ENCODE results near the gene MMP25.

The MMP25 gene

GRCh38 chr16:3045758-3046640 lies at the start of gene MMP25:
TSS of gene MMP25 (plus strand) at chr16:3046561. CDS start at chr16:3046918, 357 bp downstream.
- DNase-seq, result no peak

GRCh38 chr16:2999929-3000328 lies 46.4 kb upstream of the MMP25 start:
- DNase-seq, result no peak

- no peak for DNase-seq
Observed at GRCh38 chr16:3000540-3000939, 45.8 kb upstream of the MMP25 start.

GRCh38 chr16:3001316-3001715 lies 45.0 kb upstream of the MMP25 start:
- no peak for DNase-seq

GRCh38 chr16:3003582-3004270 lies 42.6 kb upstream of the MMP25 start:
- DNase-seq, result peak; percentile 61

- DNase-seq, result no peak
Observed at GRCh38 chr16:3004319-3004718, 42.0 kb upstream of the MMP25 start.

GRCh38 chr16:3004781-3005284 lies 41.5 kb upstream of the MMP25 start:
- DNase-seq, result no peak

GRCh38 chr16:3007059-3007956 lies 39.1 kb upstream of the MMP25 start:
- DNase-seq, result no peak

- no peak for DNase-seq
Observed at GRCh38 chr16:3007957-3008689, 38.2 kb upstream of the MMP25 start.

GRCh38 chr16:3008690-3009037 lies 37.7 kb upstream of the MMP25 start:
- DNase-seq, result no peak

- DNase-seq, result no peak
Observed at GRCh38 chr16:3009568-3010390, 36.6 kb upstream of the MMP25 start.

- DNase-seq, result no peak
Observed at GRCh38 chr16:3010510-3010909, 35.9 kb upstream of the MMP25 start.

- DNase-seq, result no peak
Observed at GRCh38 chr16:3012246-3012645, 34.1 kb upstream of the MMP25 start.

- DNase-seq, result no peak
Observed at GRCh38 chr16:3012828-3013420, 33.4 kb upstream of the MMP25 start, which contains the start of gene CLDN9. TSS of gene CLDN9 (plus strand) at chr16:3012923. CDS start at chr16:3013363, 440 bp downstream.

GRCh38 chr16:3013491-3013951 lies 32.8 kb upstream of the MMP25 start:
- DNase-seq, result no peak

GRCh38 chr16:3013998-3014690 lies 32.2 kb upstream of the MMP25 start:
- no peak for DNase-seq

- no peak for DNase-seq
Observed at GRCh38 chr16:3014971-3015370, 31.4 kb upstream of the MMP25 start.

GRCh38 chr16:3015865-3016521 lies 30.4 kb upstream of the MMP25 start:
- DNase-seq, result no peak

GRCh38 chr16:3017344-3017743 lies 29.0 kb upstream of the MMP25 start:
- DNase-seq, result no peak
